Measurements from ENCODE around the gene SHPK. TPM values are rescaled to one million over a fixed set of nuclear protein-coding genes. Genes with fewer than 3 reads are reported as not detected.

Gene SHPK
- total and polyA plus RNA-seq, 5 donors from 2014 or later = 6.1 to 8.5 (median 6.9) TPM

GRCh38 chr17:3658784-3659449 lies 22.9 kb upstream of the SHPK start:
- Histone ChIP-seq H3K4me3 (ENCODE audit: low read depth, low read length) (no peak overlapping the region), H3K9me3 (ENCODE audit: control insufficient read depth in 2 of 2, low read length in 2 of 2) (no peaks in the 10 kb centered on the region), H3K27me3 (ENCODE audit: control insufficient read depth, insufficient read depth, low read length) (no peaks in the 10 kb centered on the region), H3K27ac (ENCODE audit: insufficient read depth, low read length, poor library complexity, severe bottlenecking) (no peak overlapping the region), H3K4me1 (ENCODE audit: control insufficient read depth, insufficient read depth, low read length, poor library complexity, severe bottlenecking) (no peaks in the 10 kb centered on the region), H3K36me3 (ENCODE audit: control insufficient read depth, insufficient read depth, low read length) (no peaks in the 10 kb centered on the region)
- peaks cover 0 to 1% (median 0%) of the 10 kb centered on the region in 7 donors for H3K9me3 Mint-ChIP-seq
- no peak overlapping the region for H3K27ac Mint-ChIP-seq
- H3K4me3 Mint-ChIP-seq = no peak overlapping the region
- DNase-seq = no peak
- no peaks in the 10 kb centered on the region for H3K36me3 Mint-ChIP-seq
- H3K4me1 Mint-ChIP-seq = no peaks in the 10 kb centered on the region
- no peak for ATAC-seq (ENCODE audit: low read depth in 2 of 2)
- no peaks in the 10 kb centered on the region for H3K27me3 Mint-ChIP-seq

GRCh38 chr17:3657874-3658783 lies 22.1 kb upstream of the SHPK start:
- Mint-ChIP-seq H3K36me3 (no peaks in the 10 kb centered on the region), H3K27me3 (no peaks in the 10 kb centered on the region), H3K27ac (no peak overlapping the region), H3K9me3 (peaks cover 0 to 1% (median 0%) of the 10 kb centered on the region in 7 donors), H3K4me3 (no peak overlapping the region), H3K4me1 (no peaks in the 10 kb centered on the region)
- H3K27me3 ChIP-seq (ENCODE audit: control insufficient read depth, insufficient read depth, low read length) = no peaks in the 10 kb centered on the region
- no peaks in the 10 kb centered on the region for H3K4me1 ChIP-seq (ENCODE audit: control insufficient read depth, insufficient read depth, low read length, poor library complexity, severe bottlenecking)
- H3K36me3 ChIP-seq (ENCODE audit: control insufficient read depth, insufficient read depth, low read length) = no peaks in the 10 kb centered on the region
- H3K9me3 ChIP-seq (ENCODE audit: control insufficient read depth in 2 of 2, low read length in 2 of 2) = no peaks in the 10 kb centered on the region
- ATAC-seq (ENCODE audit: low read depth in 2 of 2) (no peak), DNase-seq (no peak)
- no peak overlapping the region for H3K27ac ChIP-seq (ENCODE audit: insufficient read depth, low read length, poor library complexity, severe bottlenecking)
- no peak overlapping the region for H3K4me3 ChIP-seq (ENCODE audit: low read depth, low read length)

DNA sequence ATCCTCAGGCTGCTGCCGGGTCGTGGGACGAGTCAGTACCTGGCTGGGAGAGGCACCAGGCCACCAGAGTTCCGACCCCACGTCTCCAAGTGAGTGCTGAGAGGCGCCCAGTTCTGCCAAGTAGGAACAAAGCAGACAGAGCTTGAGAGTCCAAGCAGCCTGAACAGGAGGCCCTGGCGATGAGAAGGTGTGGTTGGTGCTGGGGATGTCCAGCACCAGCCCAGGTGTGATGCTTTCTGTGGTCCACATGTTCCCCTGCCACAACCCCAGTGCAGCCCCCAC lies 21.5 kb upstream of the SHPK start:
- DNase-seq (no peak), ATAC-seq (ENCODE audit: low read depth in 2 of 2) (no peak)
- Mint-ChIP-seq H3K4me3 (no peak overlapping the region), H3K27ac (no peak overlapping the region), H3K4me1 (no peaks in the 10 kb centered on the region), H3K9me3 (peaks cover 0 to 1% (median 0%) of the 10 kb centered on the region in 7 donors), H3K36me3 (no peaks in the 10 kb centered on the region), H3K27me3 (no peaks in the 10 kb centered on the region)
- no peaks in the 10 kb centered on the region for H3K9me3 ChIP-seq (ENCODE audit: control insufficient read depth in 2 of 2, low read length in 2 of 2)
- no peaks in the 10 kb centered on the region for H3K27me3 ChIP-seq (ENCODE audit: control insufficient read depth, insufficient read depth, low read length)
- H3K4me1 ChIP-seq (ENCODE audit: control insufficient read depth, insufficient read depth, low read length, poor library complexity, severe bottlenecking) = no peaks in the 10 kb centered on the region
- H3K4me3 ChIP-seq (ENCODE audit: low read depth, low read length) = no peak overlapping the region
- H3K36me3 ChIP-seq (ENCODE audit: control insufficient read depth, insufficient read depth, low read length) = no peaks in the 10 kb centered on the region
- no peak overlapping the region for H3K27ac ChIP-seq (ENCODE audit: insufficient read depth, low read length, poor library complexity, severe bottlenecking)

- DNase-seq = no peak
- ATAC-seq (ENCODE audit: low read depth in 2 of 2) = no peak
- Mint-ChIP-seq H3K9me3 (peaks cover 0 to 1% (median 0%) of the 10 kb centered on the region in 7 donors), H3K4me1 (no peaks in the 10 kb centered on the region), H3K36me3 (no peaks in the 10 kb centered on the region), H3K27me3 (no peaks in the 10 kb centered on the region), H3K4me3 (no peak overlapping the region), H3K27ac (no peak overlapping the region)
- H3K9me3 ChIP-seq (ENCODE audit: control insufficient read depth in 2 of 2, low read length in 2 of 2) = no peaks in the 10 kb centered on the region
- no peak overlapping the region for H3K27ac ChIP-seq (ENCODE audit: insufficient read depth, low read length, poor library complexity, severe bottlenecking)
- H3K4me3 ChIP-seq (ENCODE audit: low read depth, low read length) = no peak overlapping the region
- no peaks in the 10 kb centered on the region for H3K4me1 ChIP-seq (ENCODE audit: control insufficient read depth, insufficient read depth, low read length, poor library complexity, severe bottlenecking)
- no peaks in the 10 kb centered on the region for H3K27me3 ChIP-seq (ENCODE audit: control insufficient read depth, insufficient read depth, low read length)
- no peaks in the 10 kb centered on the region for H3K36me3 ChIP-seq (ENCODE audit: control insufficient read depth, insufficient read depth, low read length)
Observed at GRCh38 chr17:3656755-3657587, 20.9 kb upstream of the SHPK start.

GRCh38 chr17:3656353-3656752 lies 20.3 kb upstream of the SHPK start:
- no peaks in the 10 kb centered on the region for H3K36me3 ChIP-seq (ENCODE audit: control insufficient read depth, insufficient read depth, low read length)
- H3K27me3 Mint-ChIP-seq = no peaks in the 10 kb centered on the region
- H3K9me3 Mint-ChIP-seq = peaks cover 0 to 1% (median 0%) of the 10 kb centered on the region in 7 donors
- DNase-seq = no peak
- no peaks in the 10 kb centered on the region for H3K9me3 ChIP-seq (ENCODE audit: control insufficient read depth in 2 of 2, low read length in 2 of 2)
- no peak overlapping the region for H3K27ac ChIP-seq (ENCODE audit: insufficient read depth, low read length, poor library complexity, severe bottlenecking)
- ATAC-seq (ENCODE audit: low read depth in 2 of 2) = no peak
- H3K4me3 Mint-ChIP-seq = no peak overlapping the region
- H3K27ac Mint-ChIP-seq = no peak overlapping the region
- H3K27me3 ChIP-seq (ENCODE audit: control insufficient read depth, insufficient read depth, low read length) = no peaks in the 10 kb centered on the region
- H3K4me3 ChIP-seq (ENCODE audit: low read depth, low read length) = no peak overlapping the region
- no peaks in the 10 kb centered on the region for H3K4me1 ChIP-seq (ENCODE audit: control insufficient read depth, insufficient read depth, low read length, poor library complexity, severe bottlenecking)
- no peaks in the 10 kb centered on the region for H3K4me1 Mint-ChIP-seq
- no peaks in the 10 kb centered on the region for H3K36me3 Mint-ChIP-seq

- DNase-seq (no peak), ATAC-seq (ENCODE audit: low read depth in 2 of 2) (no peak)
- H3K36me3 Mint-ChIP-seq = no peaks in the 10 kb centered on the region
- H3K27ac Mint-ChIP-seq = no peak overlapping the region
- Histone ChIP-seq H3K27me3 (ENCODE audit: control insufficient read depth, insufficient read depth, low read length) (no peaks in the 10 kb centered on the region), H3K4me1 (ENCODE audit: control insufficient read depth, insufficient read depth, low read length, poor library complexity, severe bottlenecking) (no peaks in the 10 kb centered on the region), H3K27ac (ENCODE audit: insufficient read depth, low read length, poor library complexity, severe bottlenecking) (no peak overlapping the region), H3K9me3 (ENCODE audit: control insufficient read depth in 2 of 2, low read length in 2 of 2) (no peaks in the 10 kb centered on the region), H3K36me3 (ENCODE audit: control insufficient read depth, insufficient read depth, low read length) (no peaks in the 10 kb centered on the region), H3K4me3 (ENCODE audit: low read depth, low read length) (no peak overlapping the region)
- peaks cover 0 to 1% (median 0%) of the 10 kb centered on the region in 7 donors for H3K9me3 Mint-ChIP-seq
- H3K4me1 Mint-ChIP-seq = no peaks in the 10 kb centered on the region
- H3K27me3 Mint-ChIP-seq = no peaks in the 10 kb centered on the region
- no peak overlapping the region for H3K4me3 Mint-ChIP-seq
Observed at GRCh38 chr17:3655766-3656165, 19.7 kb upstream of the SHPK start.

GRCh38 chr17:3647769-3648555 lies 11.9 kb upstream of the SHPK start:
- Histone ChIP-seq H3K27me3 (ENCODE audit: control insufficient read depth, insufficient read depth, low read length) (no peaks in the 10 kb centered on the region), H3K4me1 (ENCODE audit: control insufficient read depth, insufficient read depth, low read length, poor library complexity, severe bottlenecking) (no peaks in the 10 kb centered on the region), H3K9me3 (ENCODE audit: control insufficient read depth in 2 of 2, low read length in 2 of 2) (no peaks in the 10 kb centered on the region), H3K36me3 (ENCODE audit: control insufficient read depth, insufficient read depth, low read length) (no peaks in the 10 kb centered on the region), H3K4me3 (ENCODE audit: low read depth, low read length) (no peak overlapping the region), H3K27ac (ENCODE audit: insufficient read depth, low read length, poor library complexity, severe bottlenecking) (no peak overlapping the region)
- H3K4me1 Mint-ChIP-seq = peaks cover 0 to 5% (median 2%) of the 10 kb centered on the region in 4 donors
- no peak overlapping the region for H3K27ac Mint-ChIP-seq
- peaks cover 4% of the 10 kb centered on the region for H3K36me3 Mint-ChIP-seq
- ATAC-seq (ENCODE audit: low read depth in 2 of 2) (no peak), DNase-seq (peak in 1 of 3 donors; percentile 65)
- H3K27me3 Mint-ChIP-seq = no peaks in the 10 kb centered on the region
- H3K9me3 Mint-ChIP-seq = peaks cover 0 to 1% (median 0%) of the 10 kb centered on the region in 7 donors
- H3K4me3 Mint-ChIP-seq = no peak overlapping the region

All from CD4-positive, CD25-positive, alpha-beta regulatory T cell (primary cell).